Erythroblast (primary cell): ENCODE data around the gene ARHGEF11.
"Not testable (repeated sequence)": the region's sequence is repeated elsewhere in the genome, so short reads cannot be mapped to it uniquely, and the experiment has no call there.

Experiments
- DNase-seq, 2 experiments: peaks; one replicate each; lab custom pipeline; 2025; lab: John Stamatoyannopoulos, UW
- GATA1 ChIP-seq: IDR thresholded peaks from 2 replicates; pipeline ENCODE4 v1.6.1; 2011; ENCODE audit warnings: low read depth, mild to moderate bottlenecking, control low read depth, low read length, moderate library complexity
- POLR2A ChIP-seq: IDR thresholded peaks from 2 replicates; pipeline ENCODE4 v1.6.1; 2011; ENCODE audit warnings: mild to moderate bottlenecking, low read length

The ARHGEF11 gene

DNA sequence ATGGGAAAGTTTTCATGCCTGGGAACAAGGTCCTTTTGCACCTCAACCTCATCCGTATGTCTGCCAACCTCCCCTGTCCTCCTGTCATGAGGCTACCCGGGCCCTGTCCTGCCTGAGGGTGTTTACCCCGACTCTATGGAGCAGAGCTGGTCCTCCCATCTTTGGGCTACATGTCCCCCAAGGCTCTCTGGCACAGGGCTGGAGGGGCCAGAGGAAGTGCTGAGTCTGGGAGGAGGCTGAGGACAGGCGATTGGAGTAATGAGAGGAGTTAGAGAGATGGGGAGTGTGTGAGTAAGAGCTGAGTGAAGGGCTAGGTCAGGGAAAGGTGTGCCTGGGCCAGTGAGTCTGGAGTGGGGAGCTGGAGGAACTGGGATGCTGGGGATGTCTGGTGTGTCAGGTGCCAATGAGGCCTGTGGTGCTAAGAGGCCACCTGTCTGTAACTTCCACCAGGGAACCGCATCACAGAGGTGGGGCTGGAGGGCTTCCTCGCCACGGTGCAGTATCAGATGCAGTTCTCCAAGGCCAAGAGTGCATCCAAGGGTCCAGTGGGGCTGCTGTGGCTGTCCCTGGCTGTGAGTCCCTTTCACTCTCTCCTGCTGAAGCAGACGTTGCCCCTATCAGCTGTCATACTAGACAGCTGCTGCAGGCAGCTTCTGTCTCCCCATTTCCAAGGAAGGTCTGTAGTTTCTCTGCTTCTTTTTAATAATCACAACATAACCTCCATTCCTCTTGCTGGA lies 113.4 kb downstream of the ARHGEF11 start:
- no peak for TF ChIP-seq POLR2A
- TF ChIP-seq GATA1: no peak
- DNase-seq: no peak

- no peak for DNase-seq
- TF ChIP-seq GATA1 (no peak), POLR2A (no peak)
Measured at GRCh38 chr1:156931211-156931952, 114.2 kb downstream of the ARHGEF11 start.

DNA sequence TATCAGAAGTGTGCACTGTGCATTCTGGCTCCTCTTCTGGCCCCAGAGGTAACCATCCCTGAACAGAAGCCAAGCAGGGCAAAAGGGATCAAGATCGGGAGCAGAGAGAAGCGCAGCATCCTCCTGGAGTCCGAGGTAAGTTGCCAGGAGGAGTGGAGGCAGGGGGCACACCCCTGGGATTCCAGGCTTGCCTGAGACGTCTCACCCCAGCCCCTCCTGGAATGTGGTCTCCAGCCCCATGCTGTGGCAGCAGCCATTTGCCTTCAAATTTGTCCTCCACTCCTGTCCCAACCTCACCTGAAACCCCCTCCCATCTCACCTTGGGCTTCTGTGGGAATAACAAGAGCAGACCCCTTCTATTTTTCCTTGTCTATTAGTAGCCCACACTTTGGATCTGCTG lies 115.1 kb downstream of the ARHGEF11 start:
- TF ChIP-seq POLR2A (no peak), GATA1 (no peak)
- DNase-seq: no peak

DNA sequence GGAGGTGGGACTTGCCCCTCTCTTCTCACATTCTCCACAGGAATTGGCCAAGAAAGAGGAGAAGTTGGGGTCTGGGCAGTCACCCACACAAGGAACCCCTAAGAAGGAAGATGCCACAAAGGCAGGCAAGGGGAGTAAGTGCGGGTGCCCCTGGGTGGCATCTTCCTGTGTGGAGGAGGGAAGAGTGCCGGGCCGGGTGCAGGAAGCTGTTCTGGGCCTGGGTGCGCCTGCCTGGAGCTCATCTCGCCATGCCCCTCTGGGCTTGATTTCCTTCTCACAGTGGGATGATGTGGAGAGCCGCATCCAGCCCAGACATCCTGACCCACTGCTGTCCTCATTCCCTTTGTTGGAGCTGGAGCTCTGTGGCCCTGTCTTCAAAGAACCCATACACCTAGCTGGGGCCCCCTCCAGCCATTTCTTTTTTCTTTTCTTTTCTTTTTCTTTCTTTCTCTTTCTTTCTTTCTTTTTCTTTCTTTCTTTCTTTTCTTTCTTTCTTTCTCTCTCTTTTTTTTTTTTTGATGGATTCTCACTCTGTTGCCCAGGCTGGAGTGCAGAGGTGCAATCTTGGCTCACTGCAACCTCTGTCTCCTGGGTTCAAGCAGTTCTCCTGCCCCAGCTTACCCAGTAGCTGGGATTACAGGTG lies 115.8 kb downstream of the ARHGEF11 start:
- TF ChIP-seq POLR2A (no peak), GATA1 (no peak)
- DNase-seq: no peak

- no peak for DNase-seq
- TF ChIP-seq GATA1 (no peak), POLR2A (no peak)
Measured at GRCh38 chr1:156928043-156928602, 117.4 kb downstream of the ARHGEF11 start.

- DNase-seq: peak; percentile 63 to 76
- TF ChIP-seq GATA1 (no peak), POLR2A (no peak)
Measured at GRCh38 chr1:156927215-156928042, 118.1 kb downstream of the ARHGEF11 start.

DNA sequence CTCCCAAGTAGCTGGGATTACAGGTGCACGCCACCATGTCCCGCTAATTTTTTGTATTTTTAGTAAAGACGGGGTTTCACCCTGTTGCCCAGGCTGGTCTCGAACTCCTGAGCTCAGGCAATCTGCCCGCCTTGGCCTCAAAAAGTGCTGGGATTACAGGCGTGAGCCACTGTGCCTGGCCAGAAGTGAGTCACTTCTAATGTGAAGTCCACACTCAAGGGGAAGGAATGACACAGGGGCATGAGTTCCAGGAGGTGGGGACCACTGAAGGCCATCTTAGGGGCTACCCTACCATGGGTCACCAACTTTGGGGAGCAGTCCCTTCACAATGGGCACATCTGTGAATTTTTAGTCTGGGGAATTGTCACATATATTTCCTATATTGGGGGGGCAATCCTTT lies 118.8 kb downstream of the ARHGEF11 start:
- DNase-seq: not testable (repeated sequence)

DNA sequence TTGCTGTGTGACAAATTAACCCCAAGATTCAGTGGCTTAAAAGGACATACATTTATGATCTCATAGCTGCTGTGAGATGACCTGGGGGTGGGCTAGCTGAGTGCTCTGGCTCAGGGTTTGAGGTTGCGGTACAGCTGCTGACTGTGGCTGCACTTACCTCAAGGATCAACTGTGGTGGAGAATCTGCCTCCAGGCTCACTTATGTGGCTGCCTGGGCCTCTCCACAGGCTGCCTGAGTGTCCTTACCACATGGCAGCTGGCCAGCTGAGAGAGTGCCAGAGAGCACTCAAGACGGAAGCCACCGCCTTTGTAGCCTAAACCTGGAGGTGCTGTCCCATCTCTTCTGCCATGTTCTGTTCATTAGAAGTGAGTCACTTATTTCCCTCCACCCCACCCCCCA lies 119.4 kb downstream of the ARHGEF11 start:
- no peak for TF ChIP-seq POLR2A
- no peak for TF ChIP-seq GATA1
- peak; percentile 57 to 61 for DNase-seq

- TF ChIP-seq POLR2A (no peak), GATA1 (no peak)
- DNase-seq: no peak
Measured at GRCh38 chr1:156925154-156926010, 120.2 kb downstream of the ARHGEF11 start.

DNA sequence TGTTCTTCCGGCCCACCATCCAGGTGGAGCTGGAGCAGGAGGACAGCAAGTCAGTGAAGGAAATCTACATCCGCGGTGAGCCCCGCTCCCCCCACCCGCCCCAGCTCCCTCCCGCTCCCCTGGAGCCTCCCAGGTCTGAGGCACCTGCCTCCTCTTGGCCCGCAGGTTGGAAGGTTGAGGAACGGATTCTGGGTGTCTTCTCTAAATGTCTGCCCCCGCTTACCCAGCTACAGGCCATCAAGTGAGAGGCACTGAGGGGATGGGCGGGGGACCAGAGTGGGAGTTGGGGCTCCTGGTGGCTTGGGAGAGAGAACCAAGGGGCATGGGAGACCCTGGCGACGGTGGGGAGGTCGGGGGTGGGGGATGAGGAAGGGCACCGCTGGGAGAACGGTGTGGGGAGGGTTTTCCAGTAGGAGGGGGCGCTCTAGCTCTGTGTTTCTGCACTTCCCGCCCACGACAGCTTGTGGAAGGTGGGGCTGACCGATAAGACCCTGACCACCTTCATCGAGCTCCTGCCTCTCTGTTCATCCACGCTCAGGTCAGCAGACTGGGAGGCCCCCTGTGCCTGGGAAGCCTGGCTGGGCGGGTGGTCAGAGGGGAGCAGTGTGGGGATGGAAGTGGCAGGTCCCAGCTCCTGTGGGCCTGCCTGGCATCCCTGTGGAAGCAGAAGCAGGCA lies 120.9 kb downstream of the ARHGEF11 start:
- no peak for DNase-seq
- TF ChIP-seq GATA1 (no peak), POLR2A (no peak)

DNA sequence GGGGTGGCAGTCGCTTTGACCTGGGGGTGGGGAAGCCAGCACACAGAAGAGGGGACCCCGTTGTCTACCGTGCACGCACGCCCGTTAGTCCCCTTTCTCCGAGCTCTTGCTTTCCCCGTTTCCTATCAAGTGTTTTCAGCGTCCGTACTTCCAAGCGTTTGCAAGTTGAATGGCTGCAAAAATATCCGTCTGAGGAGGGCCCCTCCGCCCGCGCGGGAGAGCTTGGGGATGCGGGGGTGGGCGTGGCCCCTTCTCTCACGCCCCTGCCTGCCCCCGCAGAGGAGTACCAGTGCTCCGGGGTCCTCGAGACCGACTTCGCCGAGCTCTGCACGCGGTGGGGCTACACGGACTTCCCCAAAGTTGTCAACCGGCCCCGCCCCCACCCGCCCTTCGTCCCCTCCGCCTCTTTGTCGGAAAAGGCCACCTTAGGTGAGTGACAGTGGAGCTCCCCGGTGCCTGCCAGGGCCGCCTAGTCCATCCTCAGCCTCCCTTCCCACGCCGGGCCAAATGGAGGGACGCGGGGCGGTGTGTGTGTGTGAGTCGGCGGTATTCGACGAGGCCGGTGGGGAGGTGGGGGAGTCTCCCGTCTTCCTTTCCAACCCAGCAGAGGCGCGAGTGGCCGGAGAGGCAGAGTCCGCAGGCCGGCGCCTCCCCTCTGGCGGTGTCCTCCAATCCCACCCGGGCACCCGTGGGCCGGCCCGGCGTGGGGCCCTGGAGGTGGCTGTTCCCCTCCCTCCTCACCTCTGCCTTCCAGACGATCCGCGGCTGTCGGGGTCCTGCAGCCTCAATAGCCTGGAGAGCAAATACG lies 121.7 kb downstream of the ARHGEF11 start:
- DNase-seq: no peak

More for the DNA sequence above, 121.7 kb downstream of the ARHGEF11 start:
- no peak for TF ChIP-seq GATA1
- TF ChIP-seq POLR2A: no peak
